Tongue (tissue), 3 donors: ENCODE measurements around the gene ANKRD40. TPM values are rescaled to one million over a fixed set of nuclear protein-coding genes. Genes with fewer than 3 reads are reported as not detected.

Experiments
- DNase-seq: peaks from one replicate; pipeline ENCODE4 v3.0.0-alpha.2; 2015
- small RNA-seq: library from RNA; depleted of rRNA; stranded (forward); fragments of <200 nt; gene quantifications from one replicate; pipeline ENCODE3, GENCODE V24; 2014; ENCODE audit warnings: low replicate concordance
- total RNA-seq: library from RNA; depleted of rRNA; stranded (reverse); fragments of >200 nt; gene quantifications from one replicate; pipeline ENCODE4 v1.2.3, GENCODE V29; 2014

Gene ANKRD40
- total RNA-seq, 1 donor from 2014 or later: 48.6 TPM

GRCh38 chr17:50649042-50649908, 58.4 kb downstream of the ANKRD40 start:
- DNase-seq: no peak

GRCh38 chr17:50647187-50647586, 60.5 kb downstream of the ANKRD40 start:
- DNase-seq: no peak

- no peak for DNase-seq
Observed at GRCh38 chr17:50645748-50646682, 61.7 kb downstream of the ANKRD40 start.

Small RNA genes within 50 kb of the gene (small RNA-seq; reads per million reads assigned to genes)
- gene RF00019: not detected

Other genes with a start within 250 kb of the ANKRD40 start
- gene CHAD, start 239.0 kb downstream of the ANKRD40 start, total RNA-seq: not detected
- gene RSAD1, start 229.1 kb downstream of the ANKRD40 start, total RNA-seq: 33.5 TPM
- 0.21 TPM for gene MYCBPAP, start 199.5 kb downstream of the ANKRD40 start, total RNA-seq
- gene EPN3, start 175.2 kb downstream of the ANKRD40 start, total RNA-seq: 7.5 TPM
- gene SPATA20, start 160.7 kb downstream of the ANKRD40 start, total RNA-seq: 40.3 TPM
- 10.4 TPM for gene CACNA1G, start 147.2 kb downstream of the ANKRD40 start, total RNA-seq
- gene ABCC3, start 73.0 kb downstream of the ANKRD40 start, total RNA-seq: 5.6 TPM
- gene LUC7L3, start 11.7 kb upstream of the ANKRD40 start, total RNA-seq: 91.0 TPM
- not detected for gene ANKRD40CL, start 59.6 kb upstream of the ANKRD40 start, total RNA-seq
- 4.0 TPM for gene WFIKKN2, start 127.7 kb upstream of the ANKRD40 start, total RNA-seq
- 77.3 TPM for gene TOB1, start 158.4 kb upstream of the ANKRD40 start, total RNA-seq